Right lung (tissue), 5 donors: ENCODE results near the gene ANAPC1. TPM values are rescaled to one million over a fixed set of nuclear protein-coding genes. Genes with fewer than 3 reads are reported as not detected.
"Not testable (repeated sequence)": the region's sequence is repeated elsewhere in the genome, so short reads cannot be mapped to it uniquely, and the experiment has no call there.

Experiments used
- DNase-seq, 2 donors: peaks; one replicate each; pipeline ENCODE4 v3.0.0-alpha.2; 2013
- polyA plus RNA-seq, 5 donors: library from polyadenylated mRNA; unstranded; fragments of 120-200 nt; gene quantifications; one replicate each; pipeline versions ENCODE4 v1.2.1 to v1.2.3, GENCODE V29; 2013; ENCODE audit warnings: inconsistent platforms in 1 of 5, low replicate concordance in 1 of 5; ENCODE audit not compliant: insufficient read length in 5 of 5, insufficient read depth in 1 of 5

Gene ANAPC1
- polyA plus RNA-seq, 5 donors: 26.8 to 40.3 (median 37.2) TPM

- DNase-seq: not testable (repeated sequence)
These were observed 70.9 kb downstream of the ANAPC1 start for GRCh38 chr2:111812970-111813622.

GRCh38 chr2:111790633-111791032 lies 93.4 kb downstream of the ANAPC1 start:
- not testable (repeated sequence) for DNase-seq

GRCh38 chr2:111784081-111784480 lies 99.9 kb downstream of the ANAPC1 start:
- DNase-seq: not testable (repeated sequence)

- DNase-seq: not testable (repeated sequence)
These were observed 101.8 kb downstream of the ANAPC1 start for GRCh38 chr2:111782195-111782594.

GRCh38 chr2:111781443-111782094 lies 102.4 kb downstream of the ANAPC1 start:
- not testable (repeated sequence) for DNase-seq

- not testable (repeated sequence) for DNase-seq
These were observed 106.8 kb downstream of the ANAPC1 start for GRCh38 chr2:111777155-111777554.

GRCh38 chr2:111776296-111776695 lies 107.7 kb downstream of the ANAPC1 start:
- not testable (repeated sequence) for DNase-seq

- not testable (repeated sequence) for DNase-seq
These were observed 111.8 kb downstream of the ANAPC1 start for GRCh38 chr2:111772180-111772579.

GRCh38 chr2:111770916-111771658 lies 112.9 kb downstream of the ANAPC1 start:
- not testable (repeated sequence) for DNase-seq

GRCh38 chr2:111768266-111769190 lies 115.5 kb downstream of the ANAPC1 start:
- DNase-seq: not testable (repeated sequence)

- DNase-seq: not testable (repeated sequence)
These were observed 116.9 kb downstream of the ANAPC1 start for GRCh38 chr2:111767087-111767486.

- not testable (repeated sequence) for DNase-seq
These were observed 117.7 kb downstream of the ANAPC1 start for GRCh38 chr2:111766295-111766694.

- not testable (repeated sequence) for DNase-seq
These were observed 119.8 kb downstream of the ANAPC1 start for GRCh38 chr2:111764151-111764550.

GRCh38 chr2:111760697-111761284 lies 123.2 kb downstream of the ANAPC1 start:
- DNase-seq: not testable (repeated sequence)

- not testable (repeated sequence) for DNase-seq
These were observed 131.5 kb downstream of the ANAPC1 start for GRCh38 chr2:111752533-111752932.

GRCh38 chr2:111750641-111751040 lies 133.4 kb downstream of the ANAPC1 start:
- DNase-seq: not testable (repeated sequence)

GRCh38 chr2:111748429-111748828 lies 135.6 kb downstream of the ANAPC1 start:
- DNase-seq: not testable (repeated sequence)

- DNase-seq: not testable (repeated sequence)
These were observed 136.4 kb downstream of the ANAPC1 start for GRCh38 chr2:111747410-111748115.

- not testable (repeated sequence) for DNase-seq
These were observed 139.2 kb downstream of the ANAPC1 start for GRCh38 chr2:111744751-111745150.

GRCh38 chr2:111741517-111741916 lies 142.5 kb downstream of the ANAPC1 start:
- DNase-seq: not testable (repeated sequence)
